HEK293 (cell line): Measurements from ENCODE around the gene GAS7.

Source experiments
- ZBTB7A ChIP-seq: fragments of 450-650 bp; formaldehyde crosslinking; IDR thresholded peaks from 2 replicates; pipeline ENCODE4 v1.5.1; 2016; ENCODE audit warnings: low read depth, missing biosample characterization, missing genetic modification characterization
- ZNF174 ChIP-seq: fragments of 450-650 bp; formaldehyde crosslinking; IDR thresholded peaks from 2 replicates; pipeline ENCODE4 v1.5.0; 2017; ENCODE audit warnings: missing biosample characterization, mild to moderate bottlenecking, missing genetic modification characterization

GRCh38 chr17:10077561-10078299, 120.7 kb downstream of the GAS7 start:
- TF ChIP-seq ZNF174 (tag by site-specific recombination) (no peak), ZBTB7A (no peak)
